Caco-2 (cell line): ENCODE results near the gene FRZB. TPM values are rescaled to one million over a fixed set of nuclear protein-coding genes. Genes with fewer than 3 reads are reported as not detected.
"Not testable (repeated sequence)": the region's sequence is repeated elsewhere in the genome, so short reads cannot be mapped to it uniquely, and the experiment has no call there.

Experiments
- BruUV-seq: library from RNA; stranded (reverse); fragments of 400-500 nt; replicated peaks from 2 replicates; lab custom pipeline; 2021; lab: Mats Ljungman, UMichigan
- CTCF ChIA-PET: fragments of 300-600 bp; sonication (Branson Sonifier 250); formaldehyde crosslinking; loops from one replicate; lab custom pipeline; 2022; ENCODE audit warnings: antibody characterized with exemption; lab: Charles Lee
- POLR2A ChIA-PET: fragments of 300-600 bp; sonication (Branson Sonifier 250); formaldehyde crosslinking; loops from one replicate; lab custom pipeline; 2022; ENCODE audit warnings: antibody characterized with exemption; lab: Charles Lee
- DNase-seq, 2 experiments: peaks; one replicate each; pipeline versions ENCODE4 v3.0.0 to v3.0.0-alpha.2; 2020 to 2022
- H3K27me3 ChIP-seq: replicated peaks from 2 replicates; pipeline ENCODE4 v1.6.0; 2011; ENCODE audit warnings: low read length; ENCODE audit not compliant: control insufficient read depth, insufficient read depth
- H3K36me3 ChIP-seq: 2 replicates; pipeline ENCODE4 v1.5.1; 2011; ENCODE audit warnings: low read length; ENCODE audit not compliant: control insufficient read depth, insufficient read depth
- H3K4me1 ChIP-seq: fragments of 250-450 bp; sonication (Bioruptor Pico); 2 replicates; pipeline ENCODE4 v1.5.1; 2020; ENCODE audit warnings: mild to moderate bottlenecking
- H3K4me3 ChIP-seq: 2 replicates; pipeline ENCODE4 v1.5.1; 2011; ENCODE audit warnings: low read depth, mild to moderate bottlenecking, control low read depth, low read length
- H3K9me3 ChIP-seq: fragments of 250-450 bp; sonication (Bioruptor Pico); 2 replicates; pipeline ENCODE4 v1.5.1; 2020; ENCODE audit warnings: mild to moderate bottlenecking, moderate library complexity
- H3K27ac Mint-ChIP-seq: one replicate; pipeline ENCODE4 v1.8.0; 2022; ENCODE audit warnings: mixed read lengths; ENCODE audit not compliant: unreplicated experiment
- H3K27me3 Mint-ChIP-seq: one replicate; pipeline ENCODE4 v1.8.0; 2022; ENCODE audit warnings: mixed read lengths; ENCODE audit not compliant: insufficient read depth, unreplicated experiment
- H3K36me3 Mint-ChIP-seq: one replicate; pipeline ENCODE4 v1.8.0; 2022; ENCODE audit warnings: mild to moderate bottlenecking, mixed read lengths; ENCODE audit not compliant: insufficient read depth, unreplicated experiment
- H3K4me1 Mint-ChIP-seq: one replicate; pipeline ENCODE4 v1.8.0; 2022; ENCODE audit warnings: low read depth, mixed read lengths; ENCODE audit not compliant: unreplicated experiment
- H3K4me3 Mint-ChIP-seq: one replicate; pipeline ENCODE4 v1.8.0; 2022; ENCODE audit warnings: mild to moderate bottlenecking, moderate library complexity, mixed read lengths; ENCODE audit not compliant: unreplicated experiment
- H3K9me3 Mint-ChIP-seq: one replicate; pipeline ENCODE4 v1.8.0; 2022; ENCODE audit warnings: mixed read lengths; ENCODE audit not compliant: unreplicated experiment
- intact Hi-C: fragments of 100-400 bp; cut with micrococcal nuclease; formaldehyde crosslinking; loops from one replicate; pipeline ENCODE4 v1.10.0; 2022; ENCODE audit not compliant: unreplicated experiment
- total RNA-seq: library from RNA; stranded (reverse); gene quantifications from 2 replicates; pipeline ENCODE4 v1.2.3, GENCODE V29; 2022
- TF ChIP-seq, protein P1 (sequence below), 2 experiments: fragments of 200-600 bp in 1 of 2; IDR thresholded peaks; 1 replicate in 1 of 2; 2 replicates in 1 of 2; pipeline versions ENCODE4 v1.5.1 to v1.8.0; 2011 to 2022; ENCODE audit warnings: antibody characterized with exemption in 1 of 2, control low read depth in 1 of 2, inconsistent platforms in 1 of 2, low read depth in 1 of 2, low read length in 1 of 2, mild to moderate bottlenecking in 1 of 2, moderate library complexity in 1 of 2; ENCODE audit not compliant: insufficient read depth in 1 of 2, severe bottlenecking in 1 of 2, unreplicated experiment in 1 of 2

FRZB gene
- total RNA-seq, 1 experiment from 2014 or later = not detected

DNA sequence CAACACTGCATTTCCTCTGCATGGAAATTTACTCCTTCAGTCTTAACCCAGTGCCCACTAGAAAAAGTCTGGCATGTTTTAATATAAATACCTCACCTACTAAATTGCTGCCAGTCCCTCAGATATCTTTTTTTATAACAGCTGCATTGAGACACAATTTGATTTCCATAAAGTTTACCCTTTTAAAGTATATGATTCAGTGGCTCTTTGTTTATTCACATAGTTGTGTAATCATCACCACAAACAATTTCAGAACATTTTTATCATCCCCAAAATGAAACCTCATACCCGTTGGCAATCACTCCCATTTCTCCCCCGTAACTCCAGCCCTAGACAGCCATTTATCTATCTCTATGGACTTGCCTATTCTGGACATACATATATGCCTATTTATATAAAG is 17.0 kb upstream of the FRZB start:
- TF ChIP-seq, protein P1, sequence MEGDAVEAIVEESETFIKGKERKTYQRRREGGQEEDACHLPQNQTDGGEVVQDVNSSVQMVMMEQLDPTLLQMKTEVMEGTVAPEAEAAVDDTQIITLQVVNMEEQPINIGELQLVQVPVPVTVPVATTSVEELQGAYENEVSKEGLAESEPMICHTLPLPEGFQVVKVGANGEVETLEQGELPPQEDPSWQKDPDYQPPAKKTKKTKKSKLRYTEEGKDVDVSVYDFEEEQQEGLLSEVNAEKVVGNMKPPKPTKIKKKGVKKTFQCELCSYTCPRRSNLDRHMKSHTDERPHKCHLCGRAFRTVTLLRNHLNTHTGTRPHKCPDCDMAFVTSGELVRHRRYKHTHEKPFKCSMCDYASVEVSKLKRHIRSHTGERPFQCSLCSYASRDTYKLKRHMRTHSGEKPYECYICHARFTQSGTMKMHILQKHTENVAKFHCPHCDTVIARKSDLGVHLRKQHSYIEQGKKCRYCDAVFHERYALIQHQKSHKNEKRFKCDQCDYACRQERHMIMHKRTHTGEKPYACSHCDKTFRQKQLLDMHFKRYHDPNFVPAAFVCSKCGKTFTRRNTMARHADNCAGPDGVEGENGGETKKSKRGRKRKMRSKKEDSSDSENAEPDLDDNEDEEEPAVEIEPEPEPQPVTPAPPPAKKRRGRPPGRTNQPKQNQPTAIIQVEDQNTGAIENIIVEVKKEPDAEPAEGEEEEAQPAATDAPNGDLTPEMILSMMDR (IDR thresholded peaks at IDR 0.05; ENCODE audit: insufficient read depth in 1 of 2, low read depth in 1 of 2, low read length in 1 of 2, severe bottlenecking in 1 of 2, unreplicated experiment in 1 of 2) = no peak

GRCh38 chr2:182880100-182880499 is 13.7 kb upstream of the FRZB start:
- H3K36me3 ChIP-seq, H3K4me3 Mint-ChIP-seq, DNase-seq, H3K4me1 Mint-ChIP-seq, CTCF ChIA-PET, H3K27me3 ChIP-seq, H3K4me1 ChIP-seq, H3K27ac Mint-ChIP-seq, H3K4me3 ChIP-seq, H3K36me3 Mint-ChIP-seq, H3K27me3 Mint-ChIP-seq, H3K9me3 ChIP-seq, intact Hi-C loops, BruUV-seq, POLR2A ChIA-PET: not testable (repeated sequence)
- peaks cover 22% of the 10 kb centered on the region for H3K9me3 Mint-ChIP-seq

More for the DNA sequence above, 17.0 kb upstream of the FRZB start:
- DNase-seq = no peak
- Mint-ChIP-seq H3K4me3 (no peak overlapping the region), H3K9me3 (peaks cover 12% of the 10 kb centered on the region), H3K4me1 (no peaks in the 10 kb centered on the region), H3K36me3 (no peaks in the 10 kb centered on the region), H3K27ac (no peak overlapping the region), H3K27me3 (no peaks in the 10 kb centered on the region)
- H3K4me3 ChIP-seq = no peak overlapping the region
- no peaks in the 10 kb centered on the region for H3K36me3 ChIP-seq
- POLR2A ChIA-PET = no interaction called here
- no TSS peak for BruUV-seq
- H3K9me3 ChIP-seq = no peaks in the 10 kb centered on the region
- H3K4me1 ChIP-seq = no peaks in the 10 kb centered on the region
- intact Hi-C loops = no loop called here
- H3K27me3 ChIP-seq = no peaks in the 10 kb centered on the region
- CTCF ChIA-PET = interaction anchor here (0.6 kb wide), 1 partner anchor 172 kb away, joined by 4 read pairs; no protein-coding TSS in a partner anchor

DNA sequence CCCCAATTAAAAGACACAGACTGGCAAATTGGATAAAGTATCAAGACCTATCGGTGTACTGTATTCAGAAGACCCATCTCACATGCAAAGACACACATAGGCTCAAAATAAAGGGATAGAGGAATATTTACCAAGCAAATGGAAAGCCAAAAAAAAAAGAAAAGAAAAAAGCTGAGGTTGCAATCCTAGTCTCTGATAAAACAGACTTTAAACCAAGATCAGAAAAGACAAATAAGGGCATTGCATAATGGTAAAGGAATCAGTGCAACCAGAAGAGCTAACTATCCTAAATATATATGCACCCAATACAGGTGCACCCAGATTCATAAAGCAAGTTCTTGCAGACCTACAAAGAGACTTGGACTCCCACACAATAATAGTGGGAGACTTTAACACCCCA is 10.2 kb upstream of the FRZB start:
- H3K27me3 ChIP-seq, H3K27me3 Mint-ChIP-seq, H3K36me3 ChIP-seq, BruUV-seq, DNase-seq, H3K36me3 Mint-ChIP-seq, H3K4me1 Mint-ChIP-seq, CTCF ChIA-PET, H3K27ac Mint-ChIP-seq, intact Hi-C loops, H3K4me3 Mint-ChIP-seq, H3K4me3 ChIP-seq, POLR2A ChIA-PET, H3K9me3 ChIP-seq, H3K4me1 ChIP-seq: not testable (repeated sequence)
- H3K9me3 Mint-ChIP-seq = peaks cover 22% of the 10 kb centered on the region

- Histone ChIP-seq H3K4me3 (no peak overlapping the region), H3K27me3 (no peaks in the 10 kb centered on the region), H3K4me1 (no peaks in the 10 kb centered on the region), H3K36me3 (no peaks in the 10 kb centered on the region), H3K9me3 (no peaks in the 10 kb centered on the region)
- Mint-ChIP-seq H3K9me3 (no peaks in the 10 kb centered on the region), H3K4me1 (peaks cover 6% of the 10 kb centered on the region), H3K27me3 (no peaks in the 10 kb centered on the region), H3K4me3 (no peak overlapping the region), H3K27ac (no peak overlapping the region), H3K36me3 (no peaks in the 10 kb centered on the region)
- DNase-seq = peak; percentile 50 to 62
- ChIA-PET POLR2A (no interaction called here), CTCF (no interaction called here)
- no TSS peak for BruUV-seq
- TF ChIP-seq, protein P1 (IDR thresholded peaks at IDR 0.05; ENCODE audit: insufficient read depth in 1 of 2, low read depth in 1 of 2, low read length in 1 of 2, severe bottlenecking in 1 of 2, unreplicated experiment in 1 of 2) = peak; percentile 43 to 48
- intact Hi-C loops = loop anchor here (1.0 to 5.0 kb wide), 2 partner anchors 68 to 86 kb away; no protein-coding TSS in a partner anchor
Measured at GRCh38 chr2:182870227-182870626, 3.8 kb upstream of the FRZB start.
